Activated CD8-positive, alpha-beta memory T cell treated with anti-CD3 and anti-CD28 coated beads for 24 hours (primary cell): ENCODE measurements around the gene OR10Z1.

ENCODE experiments used
- DNase-seq: peaks from one replicate; pipeline ENCODE4 v3.0.0-alpha.2; 2020

Gene OR10Z1

GRCh38 chr1:158604968-158605367, at the start of gene OR10Z1:
Gene OR10Z1 (plus strand): TSS chr1:158605268. CDS start chr1:158606439, 1,171 bp downstream.
- DNase-seq = no peak

DNA sequence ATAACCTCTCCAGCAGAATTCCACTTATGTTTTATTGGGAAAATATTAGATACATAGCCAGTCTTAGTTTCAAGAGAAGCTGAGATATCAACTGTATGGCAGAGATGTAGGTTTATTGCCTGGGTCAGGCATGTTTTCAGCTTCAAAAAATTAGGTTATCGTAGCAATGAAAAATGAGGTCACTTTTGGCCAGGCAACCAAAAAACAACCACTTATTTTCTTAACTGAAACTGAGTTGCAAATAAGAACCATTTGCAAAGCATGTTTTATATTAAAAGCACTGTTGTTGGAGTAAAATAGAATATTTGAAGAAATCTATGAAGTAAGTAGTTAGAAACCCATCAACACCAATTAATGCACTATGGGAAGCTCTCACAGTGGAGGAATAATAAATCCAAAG, 45.4 kb upstream of the OR10Z1 start:
- no peak for DNase-seq

- DNase-seq = no peak
Measured at GRCh38 chr1:158563853-158564252, 41.2 kb upstream of the OR10Z1 start.

DNA sequence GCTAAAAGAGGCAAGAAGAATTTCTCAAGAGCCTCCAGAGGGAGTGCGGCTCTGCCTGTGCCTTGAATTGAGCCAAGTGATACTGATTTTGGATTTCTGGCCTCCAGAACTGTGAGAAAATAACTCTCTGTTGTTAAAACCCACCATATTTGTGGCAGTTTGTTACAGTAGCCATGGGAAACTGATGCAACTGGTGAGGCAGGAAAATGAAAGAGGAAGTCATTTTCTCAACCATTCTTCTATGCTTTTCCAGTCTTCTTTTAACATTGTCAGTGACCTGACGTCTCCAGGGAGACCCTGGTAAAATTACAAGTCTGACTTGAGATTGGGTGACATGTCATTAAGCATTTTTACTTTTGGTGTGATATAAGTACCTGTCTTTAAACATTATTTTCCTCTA, 40.5 kb upstream of the OR10Z1 start:
- DNase-seq = no peak

GRCh38 chr1:158570480-158570879, 34.6 kb upstream of the OR10Z1 start, which contains the start of gene OR6P1:
Gene OR6P1 (minus strand): TSS chr1:158570580. CDS start chr1:158563604, 6,976 bp downstream.
- DNase-seq = no peak

DNA sequence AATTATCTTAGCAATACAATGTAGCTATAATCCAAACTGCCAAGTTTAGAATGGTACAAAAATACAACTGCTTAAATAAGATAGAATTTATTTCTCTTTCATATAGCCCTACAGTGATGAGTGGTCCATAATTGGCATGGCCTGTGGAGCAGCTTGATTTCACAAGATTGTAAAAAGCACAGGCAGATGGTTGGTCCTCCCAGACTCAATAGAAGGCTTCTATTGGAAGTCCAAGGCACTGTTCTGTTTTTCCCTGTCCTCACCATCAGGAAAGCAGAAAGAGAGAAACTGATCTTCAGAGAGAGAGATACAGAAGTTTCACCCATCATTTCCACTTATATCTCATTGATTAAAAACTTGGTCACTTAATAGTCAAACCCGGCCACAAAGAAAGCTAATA, 32.8 kb upstream of the OR10Z1 start:
- no peak for DNase-seq

DNA sequence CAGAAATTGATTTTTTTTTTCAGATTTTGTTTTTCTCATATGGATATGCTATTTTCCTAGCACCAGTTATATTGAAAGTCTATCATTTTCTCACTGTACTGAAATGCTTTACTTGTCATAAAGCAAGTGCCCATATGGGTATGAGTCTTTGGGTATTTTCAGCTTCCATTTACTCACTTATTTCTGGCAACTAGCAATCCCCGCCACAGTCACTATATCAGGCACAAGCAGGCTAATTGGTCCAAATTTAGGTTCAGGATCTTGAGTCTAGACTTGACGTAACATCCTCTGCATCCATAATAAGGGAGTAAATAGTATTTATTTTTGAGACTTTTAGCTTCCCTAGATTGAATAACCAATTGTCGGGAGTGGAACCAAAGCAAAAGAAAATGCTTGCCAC, 27.5 kb upstream of the OR10Z1 start:
- DNase-seq = no peak

DNA sequence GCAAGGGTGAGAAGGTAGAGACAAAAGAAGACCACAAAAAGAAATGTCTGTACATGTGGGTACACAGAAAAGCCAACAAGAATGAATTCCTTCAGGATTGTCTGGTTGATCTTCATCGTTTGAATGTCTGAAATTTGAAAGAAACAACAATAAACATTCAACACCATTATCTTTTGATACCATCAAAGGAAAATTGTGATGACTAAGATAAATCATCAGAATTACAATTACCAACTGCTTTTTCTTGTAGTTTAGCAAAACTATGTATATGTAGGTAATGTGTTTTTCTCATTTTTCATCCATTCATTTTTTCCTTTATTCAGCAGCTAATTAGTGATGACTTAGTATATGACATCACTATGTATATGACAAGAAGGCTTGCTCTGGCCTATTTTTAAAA, 25.3 kb upstream of the OR10Z1 start, which contains the start of gene OR10X1:
Gene OR10X1 (minus strand): TSS at position 167 of the 400 bp plus-strand sequence. CDS start 0 bp downstream, at position 167.
- no peak for DNase-seq

DNA sequence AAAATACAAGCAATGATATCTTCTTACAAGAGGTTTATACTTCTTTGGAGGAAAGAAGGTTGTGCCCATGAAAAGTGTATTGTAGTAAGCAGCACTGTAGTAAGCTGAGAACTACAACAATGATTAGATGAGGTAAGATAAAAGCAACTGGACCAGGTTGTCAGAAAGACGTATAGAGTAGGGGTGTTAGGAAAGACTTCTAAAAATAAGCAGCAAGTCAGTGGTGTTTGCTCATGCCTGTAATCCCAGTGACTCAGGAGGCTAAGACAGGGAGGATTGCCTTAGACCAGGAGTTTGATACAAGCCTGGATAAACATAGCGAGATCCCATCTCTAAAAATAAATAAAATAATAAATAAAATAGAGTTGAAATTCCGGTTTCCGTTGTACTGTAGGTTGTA, 21.1 kb upstream of the OR10Z1 start:
- no peak for DNase-seq

GRCh38 chr1:158586942-158587341, 18.1 kb upstream of the OR10Z1 start:
- no peak for DNase-seq

GRCh38 chr1:158600735-158601134, 4.3 kb upstream of the OR10Z1 start:
- no peak for DNase-seq

GRCh38 chr1:158607296-158607695, 2.2 kb downstream of the OR10Z1 start:
- DNase-seq = no peak

GRCh38 chr1:158611916-158612315, 6.8 kb downstream of the OR10Z1 start:
- no peak for DNase-seq

DNA sequence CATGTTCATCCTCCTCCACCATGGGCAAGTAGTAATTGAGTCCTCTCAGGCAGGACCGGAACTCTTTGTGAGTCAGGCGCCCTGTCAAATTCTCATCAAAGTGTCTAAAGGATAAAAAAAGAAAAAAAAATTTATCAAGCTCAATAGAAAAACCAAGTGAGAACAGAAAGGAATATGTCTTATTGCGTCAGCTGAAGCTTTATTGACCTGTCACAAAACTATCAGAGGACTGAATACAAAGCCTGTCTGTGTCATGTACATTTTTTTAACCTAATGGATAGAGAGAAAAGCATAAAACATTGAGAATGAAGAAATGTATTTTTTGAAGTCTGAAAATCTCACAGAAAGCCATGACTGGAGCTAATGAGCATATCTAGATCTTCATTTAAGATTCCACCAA, 8.7 kb downstream of the OR10Z1 start:
- DNase-seq = no peak

DNA sequence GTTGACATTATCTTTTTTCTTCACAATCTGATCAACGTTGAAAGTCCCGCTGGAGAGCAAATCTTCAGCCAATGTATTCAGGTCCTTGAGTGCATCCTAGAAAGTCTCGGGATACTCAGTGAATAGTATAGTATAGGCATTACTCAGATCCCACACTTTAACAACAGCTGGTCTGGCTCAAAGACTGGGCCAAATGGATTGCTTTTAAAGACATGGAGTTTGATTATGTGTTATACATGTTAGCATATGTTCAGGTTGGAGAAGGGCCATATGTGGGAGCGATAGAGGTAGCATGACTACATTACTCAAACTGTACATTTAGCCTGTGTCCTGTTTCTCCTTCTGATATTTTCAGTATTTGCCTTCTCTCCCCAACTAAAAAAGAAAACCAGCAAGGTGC, 33.1 kb downstream of the OR10Z1 start:
- DNase-seq = no peak

DNA sequence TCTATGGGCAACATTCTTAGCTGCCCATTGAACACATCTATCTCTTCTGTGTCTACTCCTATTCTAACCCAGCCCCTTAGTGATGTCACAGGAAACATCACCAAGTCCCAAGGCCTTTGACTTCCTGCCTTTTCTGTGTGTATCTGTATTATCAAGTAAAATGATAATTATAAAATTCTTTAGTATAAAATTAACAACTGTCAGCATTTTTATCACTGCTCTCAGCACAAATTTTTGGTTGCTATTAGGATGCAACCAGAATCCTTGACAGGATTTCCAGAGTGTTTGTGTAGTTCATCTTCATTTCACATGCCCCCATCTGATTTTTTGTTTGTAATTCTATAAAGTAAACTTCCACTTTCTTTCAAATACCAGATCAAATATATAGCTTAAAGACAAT, 33.8 kb downstream of the OR10Z1 start:
- no peak for DNase-seq

DNA sequence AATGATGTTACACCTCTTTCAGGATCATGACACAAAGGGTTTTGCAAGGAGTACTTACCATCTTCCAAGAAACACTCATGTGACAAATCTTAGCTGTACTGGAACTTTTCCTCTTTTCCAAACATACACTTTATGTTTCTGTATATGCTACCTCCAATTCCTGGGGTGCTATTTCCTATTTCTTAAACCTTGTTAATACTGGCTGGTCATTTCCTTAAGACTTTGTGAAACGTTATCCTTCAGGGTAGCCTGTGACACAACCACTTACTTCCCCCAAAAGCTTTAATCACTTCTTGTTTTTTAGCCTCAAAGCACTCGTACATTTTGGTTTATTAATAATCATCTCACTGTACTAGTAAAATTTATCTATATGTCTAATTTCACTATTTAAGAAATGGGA, 39.4 kb downstream of the OR10Z1 start:
- no peak for DNase-seq

- DNase-seq = no peak
Measured at GRCh38 chr1:158646465-158646864, 41.4 kb downstream of the OR10Z1 start.

DNA sequence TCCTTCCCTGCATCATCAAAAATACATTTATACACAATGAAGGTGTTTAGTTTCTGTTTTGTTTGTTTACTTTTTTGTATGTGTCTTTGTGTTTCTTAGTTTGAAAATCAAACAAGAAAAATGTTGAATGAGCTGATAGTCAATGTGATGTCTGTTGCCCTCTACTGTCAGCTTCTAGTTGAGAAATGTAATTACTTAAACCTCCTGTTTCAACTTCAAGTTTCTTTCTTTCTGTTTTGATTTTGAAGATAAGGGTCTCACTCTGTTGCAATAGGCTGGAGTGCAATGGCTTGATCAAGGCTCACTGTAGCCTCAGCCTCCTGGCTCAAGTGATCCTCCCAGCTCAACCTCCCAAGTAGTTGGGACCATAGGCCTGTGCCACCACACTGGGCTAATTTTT, 44.0 kb downstream of the OR10Z1 start:
- no peak for DNase-seq

- DNase-seq = no peak
Measured at GRCh38 chr1:158652721-158653334, 47.8 kb downstream of the OR10Z1 start.

- DNase-seq = no peak
Measured at GRCh38 chr1:158654086-158654485, 49.0 kb downstream of the OR10Z1 start.

GRCh38 chr1:158654571-158654970, 49.5 kb downstream of the OR10Z1 start:
- no peak for DNase-seq
